ENCODE measurements around the gene DAPK3.
"Not testable (repeated sequence)": the region's sequence is repeated elsewhere in the genome, so short reads cannot be mapped to it uniquely, and the experiment has no call there.

DAPK3 gene

DNA sequence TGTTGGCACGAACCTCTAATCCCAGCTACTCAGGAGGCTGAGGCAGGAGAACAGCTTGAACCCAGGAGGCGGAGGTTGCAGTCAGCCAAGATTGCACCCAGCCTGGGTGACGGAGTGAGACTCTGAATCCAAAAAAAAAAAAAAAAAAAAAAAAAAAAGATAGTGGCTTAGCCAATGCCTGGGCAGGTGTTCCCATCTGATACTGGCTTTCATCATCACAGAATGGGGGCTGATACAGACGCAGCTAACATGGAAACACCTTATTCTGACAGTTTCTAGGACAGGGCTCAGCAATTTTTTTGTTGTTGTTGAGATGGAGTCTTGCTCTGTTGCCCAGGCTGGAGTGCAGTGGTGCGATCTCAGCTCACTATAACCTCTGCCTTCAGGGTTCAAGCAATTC lies 29.9 kb upstream of the DAPK3 start:
- not testable (repeated sequence) for DNase-seq

GRCh38 chr19:3998667-3999412 lies 27.9 kb upstream of the DAPK3 start:
- DNase-seq = not testable (repeated sequence)

GRCh38 chr19:3995607-3996006 lies 24.7 kb upstream of the DAPK3 start:
- DNase-seq = no peak

GRCh38 chr19:3990815-3991117 lies 19.9 kb upstream of the DAPK3 start:
- DNase-seq = no peak

- no peak for DNase-seq
These were observed 16.9 kb upstream of the DAPK3 start for GRCh38 chr19:3987619-3988371.

DNA sequence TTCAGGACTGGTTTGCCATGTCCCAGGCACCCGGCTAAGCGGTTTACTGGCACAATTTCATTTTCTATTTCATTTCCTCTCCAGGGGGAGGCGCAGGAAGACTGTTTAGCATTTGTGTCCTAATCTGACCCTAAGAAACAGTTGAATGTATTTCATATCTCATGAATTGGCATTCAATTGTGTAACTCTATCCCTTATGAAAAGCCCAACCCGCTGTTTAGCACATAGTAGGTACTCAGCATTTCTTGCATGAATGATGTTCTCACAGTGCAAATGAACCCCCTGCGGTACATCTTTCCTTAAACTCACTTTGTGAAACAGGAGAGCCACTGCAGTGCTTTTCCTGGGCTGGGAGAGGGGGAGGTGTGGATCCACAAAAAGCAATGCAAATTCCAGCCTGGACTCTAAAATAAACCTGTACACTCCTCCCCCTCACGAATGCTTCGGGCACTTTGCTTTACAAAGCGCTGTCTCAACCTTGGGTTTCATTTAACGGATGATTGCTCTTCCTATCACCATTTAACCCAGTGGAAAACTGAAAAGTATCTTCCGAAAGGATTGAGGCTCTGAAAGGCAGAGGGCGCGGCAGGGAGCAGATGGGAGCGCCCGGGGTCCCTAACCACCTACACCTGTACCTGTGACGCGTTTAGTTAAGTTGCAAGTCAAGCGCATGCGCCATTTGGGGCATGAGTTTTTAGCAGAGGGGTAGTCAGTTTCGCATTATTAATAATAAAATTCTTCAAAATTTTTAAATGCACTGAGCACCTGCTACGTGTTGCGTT lies 15.6 kb upstream of the DAPK3 start:
- DNase-seq = no peak

DNA sequence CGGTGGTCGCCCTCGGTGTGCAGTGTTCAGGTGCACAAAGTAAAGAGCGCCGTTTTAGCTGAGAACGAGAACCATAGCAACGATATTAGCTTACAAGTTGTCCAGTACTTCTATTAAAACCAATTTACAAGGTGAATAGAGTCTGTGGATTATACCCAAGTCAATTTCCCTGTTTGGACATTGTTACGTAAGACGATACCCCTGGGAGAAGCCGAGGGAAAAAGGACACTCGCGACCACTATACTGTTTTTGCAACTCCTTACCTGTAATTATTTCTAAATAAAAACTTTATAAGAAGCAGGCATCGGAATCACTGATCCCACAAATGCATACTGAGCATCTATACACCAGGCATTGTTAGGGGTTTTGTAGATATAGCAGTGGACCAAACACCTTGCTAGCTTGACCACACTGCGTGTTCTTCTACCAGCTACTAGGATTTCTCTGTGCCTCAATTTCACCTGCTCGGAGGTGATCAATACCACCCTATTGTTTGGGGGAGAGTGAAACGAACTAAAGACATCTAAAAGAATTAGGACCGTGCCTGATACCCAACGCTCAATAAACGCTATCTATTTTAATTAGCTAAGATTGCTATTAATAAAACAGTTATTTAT lies 14.9 kb upstream of the DAPK3 start:
- no peak for DNase-seq

DNA sequence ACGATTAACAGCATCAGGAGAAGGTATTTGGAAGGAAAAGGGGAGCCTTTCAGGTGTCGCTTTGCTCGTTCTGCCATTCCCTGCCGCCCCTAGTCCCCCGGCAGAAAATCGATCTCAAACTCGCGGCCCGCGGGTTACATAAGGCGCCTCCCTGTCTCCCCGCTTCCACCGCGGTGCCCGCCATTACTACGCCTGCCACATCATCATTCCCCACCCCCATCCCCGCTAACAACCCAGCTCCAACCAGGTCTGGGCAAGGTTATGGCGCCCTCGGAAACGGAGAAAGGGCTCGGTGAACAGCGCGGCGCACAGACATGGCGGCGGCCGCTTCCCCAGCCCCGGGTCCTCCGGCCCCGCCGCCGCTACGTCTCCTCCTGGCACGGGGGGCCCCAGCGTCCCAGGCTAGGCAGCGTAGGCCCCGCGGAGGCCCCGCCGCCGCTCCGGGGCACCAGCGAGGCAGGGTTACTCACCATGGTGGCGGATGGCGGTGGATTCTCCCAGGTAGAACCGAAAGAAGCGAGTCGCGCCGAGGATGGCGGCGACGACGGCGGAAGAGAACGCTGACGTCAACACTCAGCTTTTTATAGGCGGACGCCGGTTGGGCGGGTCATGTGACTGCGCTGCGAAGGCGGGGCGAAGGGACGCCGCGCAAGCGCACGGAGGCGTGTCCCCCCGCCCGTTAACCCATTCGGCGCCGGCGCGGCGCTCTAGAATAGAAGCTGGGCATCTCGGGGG lies 14.2 kb upstream of the DAPK3 start, which contains the start of gene EEF2:
TSS of gene EEF2 (minus strand) at position 556 of the 735 bp plus-strand sequence. CDS start at position 473, 83 bp downstream.
- DNase-seq = no peak

DNA sequence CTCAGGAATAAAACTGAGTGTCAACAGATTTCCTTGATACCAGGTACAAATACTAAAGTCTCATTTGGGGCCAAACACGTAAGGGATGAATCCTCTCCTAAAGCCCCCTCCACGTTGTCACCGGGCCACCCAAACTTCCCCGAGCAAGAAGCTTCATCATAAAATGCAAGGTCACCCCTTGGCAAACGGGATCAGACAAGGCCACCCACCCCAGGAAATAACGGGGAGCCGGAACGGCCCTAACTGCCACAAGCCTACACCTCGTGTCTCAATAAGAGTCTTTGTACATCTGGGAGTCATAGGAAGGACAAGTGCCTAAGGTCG lies 13.6 kb upstream of the DAPK3 start:
- DNase-seq = no peak

DNA sequence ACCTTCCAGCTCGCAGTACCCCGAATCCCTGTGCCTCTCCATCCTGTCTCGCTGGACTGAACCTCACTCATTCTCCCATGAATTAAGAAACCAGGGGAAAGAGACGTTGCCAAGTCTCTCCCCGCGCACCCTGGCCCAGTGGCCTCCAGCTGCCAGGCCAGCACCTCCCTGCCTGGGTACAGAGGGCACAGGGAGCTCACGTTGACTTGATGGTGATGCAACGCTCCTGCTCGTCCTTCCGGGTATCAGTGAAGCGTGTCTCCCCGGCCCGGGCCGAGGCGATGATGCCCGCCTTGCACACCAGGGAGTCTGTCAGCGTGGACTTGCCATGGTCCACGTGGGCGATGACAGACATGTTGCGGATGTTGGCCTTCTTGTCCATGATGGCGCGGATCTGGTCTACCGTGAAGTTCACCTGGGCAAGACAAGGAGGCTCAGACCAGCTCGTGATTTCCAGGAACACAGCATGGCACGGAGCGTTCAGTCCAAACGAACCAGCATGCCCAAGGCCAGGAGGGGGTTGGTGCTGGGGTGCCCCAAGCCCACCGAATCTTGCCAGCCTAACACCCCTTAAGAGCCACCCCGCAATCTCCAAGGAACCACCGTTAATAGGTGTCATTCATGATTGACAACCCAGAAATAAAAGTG lies 13.2 kb upstream of the DAPK3 start:
- no peak for DNase-seq

DNA sequence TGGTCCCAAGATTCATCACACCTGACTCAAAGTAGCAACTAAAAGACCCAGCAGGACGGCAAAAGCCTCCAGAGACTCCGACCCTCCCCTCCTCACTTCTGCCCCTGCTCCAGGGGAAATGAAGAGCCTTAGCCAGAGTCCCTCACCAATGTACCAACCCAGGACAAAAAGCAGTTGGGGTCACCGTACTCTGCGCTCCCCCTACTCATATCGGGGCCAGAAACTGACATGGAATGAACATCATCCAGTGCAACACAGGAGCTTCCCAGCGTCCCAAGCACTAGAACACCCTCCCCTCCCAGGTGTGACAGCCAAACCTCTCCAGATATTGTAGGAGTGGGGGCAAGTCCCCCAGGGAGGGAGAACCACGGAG lies 12.6 kb upstream of the DAPK3 start:
- no peak for DNase-seq

- no peak for DNase-seq
These were observed 12.0 kb upstream of the DAPK3 start for GRCh38 chr19:3982701-3983541.

DNA sequence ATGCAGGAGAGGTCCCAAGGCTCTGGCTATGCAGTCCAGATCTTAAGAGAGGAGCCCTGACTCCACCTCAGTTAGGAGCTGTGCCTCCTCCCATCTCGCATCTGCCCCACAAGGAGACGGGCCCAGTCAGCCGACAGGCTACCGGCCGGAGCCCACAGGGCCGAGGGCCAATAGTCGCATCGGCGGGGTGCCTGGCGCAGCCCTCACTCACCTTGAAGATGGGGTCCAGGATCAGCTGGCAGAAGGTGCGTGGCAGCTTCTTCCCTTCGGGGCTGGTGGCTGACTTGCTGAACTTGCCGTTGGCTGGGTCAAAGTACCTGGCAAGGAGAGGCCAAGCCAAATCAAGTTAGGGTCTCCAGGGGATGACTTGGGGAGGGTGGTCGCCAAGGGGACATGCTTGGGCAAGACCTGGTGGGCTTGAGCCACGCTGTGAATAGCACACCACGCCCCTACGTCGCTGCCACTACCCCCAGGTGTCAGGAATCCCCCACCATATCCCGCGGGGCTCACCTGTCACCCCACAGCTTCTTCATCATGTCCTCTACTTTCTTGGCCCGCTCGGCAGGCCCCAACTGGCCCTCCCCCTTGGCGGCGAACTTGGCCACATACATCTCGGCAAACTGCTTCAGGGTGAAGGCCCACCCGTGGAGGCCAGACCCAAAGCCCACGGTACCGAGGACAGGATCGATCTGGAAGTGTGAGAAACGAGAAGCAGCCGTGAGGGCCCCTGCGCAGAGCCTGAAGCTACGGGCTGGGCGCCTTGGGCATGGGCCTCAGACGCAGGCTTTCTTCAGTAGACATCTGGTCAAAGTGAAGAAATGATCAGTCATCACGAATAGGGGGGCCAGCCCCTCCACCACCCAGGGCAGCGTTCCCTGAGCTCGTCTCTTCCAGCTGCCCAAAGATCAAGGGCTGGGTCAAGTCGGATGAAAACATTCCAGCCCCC lies 11.1 kb upstream of the DAPK3 start:
- DNase-seq = no peak

- DNase-seq = no peak
These were observed 10.5 kb upstream of the DAPK3 start for GRCh38 chr19:3981373-3981735.

DNA sequence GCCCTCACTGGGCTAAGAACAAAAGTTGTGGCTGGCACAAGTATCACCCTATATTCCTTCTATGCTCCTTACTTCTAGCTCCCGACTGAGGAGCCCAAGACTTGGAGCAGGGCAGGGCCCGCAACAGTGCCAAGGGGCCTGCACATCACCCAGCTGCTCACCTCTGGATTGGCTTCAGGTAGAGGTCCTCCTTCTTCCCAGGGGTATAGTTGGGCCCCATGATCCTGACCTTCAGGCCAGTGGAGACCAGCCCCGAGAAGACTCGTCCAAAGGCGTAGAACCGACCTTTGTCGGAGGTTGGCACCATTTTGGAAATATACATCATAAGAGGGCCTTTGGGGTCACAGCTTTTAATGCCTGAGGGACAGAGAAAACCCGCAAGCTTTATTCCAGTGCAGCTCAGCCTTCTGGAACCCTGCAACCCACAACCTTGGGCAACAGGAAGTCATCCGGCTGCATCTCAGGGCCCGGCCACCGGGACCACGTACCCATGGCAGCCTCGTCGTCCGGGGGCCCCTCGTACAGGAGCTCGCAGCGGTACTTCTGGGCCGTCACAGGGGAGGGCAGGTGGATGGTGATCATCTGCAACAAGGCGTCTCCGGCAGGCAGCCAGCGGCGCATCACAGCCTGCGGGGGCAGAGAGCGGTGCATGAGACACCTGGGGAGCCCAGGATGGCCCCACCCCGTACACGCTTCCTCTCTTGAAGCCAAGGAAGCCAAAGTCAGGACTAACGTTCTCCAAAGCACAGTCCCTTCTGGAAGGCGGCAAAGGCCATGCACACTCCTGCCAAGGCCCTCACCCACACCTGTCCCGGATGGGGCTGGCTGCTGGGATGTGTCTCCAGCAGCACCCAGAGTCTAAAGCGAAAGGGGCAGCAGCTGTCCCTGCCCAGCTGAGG lies 9.7 kb upstream of the DAPK3 start:
- no peak for DNase-seq

DNA sequence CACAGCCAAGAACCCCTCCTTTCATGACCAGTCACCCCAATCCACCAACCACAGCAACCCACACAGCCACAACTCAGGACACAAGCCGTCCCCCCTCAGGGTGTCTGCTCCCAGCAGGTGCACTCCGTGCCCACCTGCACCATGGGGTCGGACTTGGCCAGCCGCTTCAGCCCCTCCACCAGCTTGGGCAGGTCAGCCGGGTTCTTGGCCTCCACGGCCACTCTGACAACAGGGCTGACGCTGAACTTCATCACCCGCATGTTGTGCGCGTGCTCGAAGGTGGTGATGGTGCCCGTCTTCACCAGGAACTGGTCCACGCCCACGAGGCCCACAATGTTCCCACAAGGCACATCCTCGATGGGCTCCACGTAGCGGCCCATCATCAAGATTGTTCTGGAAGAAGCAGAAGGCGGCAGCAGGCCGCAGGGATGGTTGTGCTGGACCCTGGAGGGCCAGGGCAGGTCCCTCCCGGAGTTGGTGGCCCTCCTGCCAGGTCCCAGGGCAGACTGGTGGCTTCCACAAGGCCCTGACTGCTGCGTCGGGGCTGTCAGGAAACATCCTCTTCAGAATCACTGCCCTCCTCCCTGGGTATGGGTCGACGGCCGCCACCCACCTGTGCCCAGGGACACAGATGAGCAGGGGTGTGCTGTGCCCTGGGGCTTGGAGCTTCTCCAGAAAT lies 8.9 kb upstream of the DAPK3 start:
- DNase-seq = no peak

GRCh38 chr19:3979289-3979673 lies 8.4 kb upstream of the DAPK3 start:
- no peak for DNase-seq

GRCh38 chr19:3978145-3978544 lies 7.2 kb upstream of the DAPK3 start:
- DNase-seq = no peak

Measured in cortex of kidney (tissue), 1 donor.